HK-2 (cell line): Measurements from ENCODE around the gene FER.
"Not testable (repeated sequence)": the region's sequence is repeated elsewhere in the genome, so short reads cannot be mapped to it uniquely, and the experiment has no call there.

Source experiments
- DNase-seq: peaks from one replicate; pipeline ENCODE4 v3.0.0-alpha.2; 2018; ENCODE audit not compliant: unreplicated experiment

FER gene

GRCh38 chr5:109121225-109121624 is 373.5 kb downstream of the FER start:
- no peak for DNase-seq

- no peak for DNase-seq
Observed at GRCh38 chr5:109125755-109126429, 378.2 kb downstream of the FER start.

DNA sequence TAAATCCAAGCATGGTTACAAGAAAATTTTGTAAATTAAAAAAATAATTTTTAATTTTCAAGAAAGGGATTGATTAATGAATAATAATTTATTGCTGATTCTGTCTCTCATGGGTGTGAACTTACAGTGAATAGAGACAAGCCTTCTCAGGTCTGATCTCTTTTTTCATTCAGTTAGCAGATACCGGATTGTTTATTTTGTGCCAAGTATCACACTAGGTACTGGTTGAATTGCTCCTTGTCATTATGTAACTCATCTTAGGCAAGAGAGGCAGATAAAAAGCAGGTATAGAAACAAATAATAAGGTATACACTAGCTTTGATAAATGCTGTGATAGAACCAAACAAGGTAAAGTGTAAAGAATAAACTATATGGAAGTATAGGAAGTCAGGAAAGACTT is 378.8 kb downstream of the FER start:
- no peak for DNase-seq

DNA sequence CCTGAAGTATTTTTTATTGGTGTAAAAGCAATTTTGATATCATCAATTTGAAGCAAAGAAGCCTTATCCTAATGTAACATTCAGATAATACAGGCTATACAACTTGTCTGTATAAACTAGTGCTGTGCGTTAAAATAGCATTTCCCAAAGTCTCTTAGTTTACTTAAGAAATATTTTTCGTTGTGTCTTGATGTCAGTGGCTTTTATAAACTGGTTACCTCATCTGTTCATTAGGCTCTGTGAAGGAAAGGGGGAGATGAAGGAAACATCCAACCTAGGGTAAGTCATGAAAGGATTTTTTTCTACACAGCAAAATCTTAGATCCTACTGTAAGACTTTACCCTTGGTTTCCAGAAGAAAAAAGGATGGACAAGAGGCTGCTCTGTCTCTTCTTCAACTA is 389.2 kb downstream of the FER start:
- DNase-seq = no peak

GRCh38 chr5:109141222-109142200 is 393.8 kb downstream of the FER start:
- no peak for DNase-seq

DNA sequence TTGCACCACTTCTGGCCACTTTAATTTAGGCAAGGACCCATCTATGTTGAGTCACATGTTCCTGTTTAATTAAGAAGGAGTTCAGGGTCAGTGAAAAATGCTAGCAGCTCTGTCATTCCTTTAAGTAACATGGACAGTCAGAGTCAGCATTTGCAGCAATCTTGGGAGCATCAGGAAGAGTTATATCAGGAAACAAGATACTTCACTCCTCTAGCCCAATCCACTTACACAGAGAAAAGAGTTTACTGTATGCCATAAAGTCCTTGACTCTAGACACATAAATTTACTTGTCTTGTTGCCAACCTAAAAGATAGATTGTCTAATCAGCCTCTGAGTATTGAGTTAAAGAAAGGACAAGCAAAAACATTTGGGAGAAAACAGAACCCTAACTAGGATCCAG is 395.3 kb downstream of the FER start:
- no peak for DNase-seq

DNA sequence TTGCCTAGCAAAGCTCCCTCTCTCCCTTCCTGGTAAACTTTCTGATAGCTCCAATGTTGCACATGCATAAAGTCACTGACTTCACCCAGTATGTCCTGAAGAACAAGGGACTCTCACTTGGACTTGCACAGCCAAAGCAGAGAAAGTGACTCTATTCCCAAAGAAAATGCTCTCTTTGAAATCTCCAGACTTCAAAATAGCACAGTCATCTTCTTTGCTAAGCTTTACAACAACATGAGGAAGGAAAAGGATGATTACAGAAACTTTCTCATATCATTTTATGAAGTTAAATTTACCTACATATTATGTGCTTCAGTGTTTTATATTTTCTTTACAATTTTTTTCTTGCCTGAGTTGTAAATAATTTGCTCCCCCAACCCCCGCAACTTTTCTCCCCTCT is 397.4 kb downstream of the FER start:
- DNase-seq = no peak

GRCh38 chr5:109146591-109146990 is 398.9 kb downstream of the FER start:
- DNase-seq = no peak

DNA sequence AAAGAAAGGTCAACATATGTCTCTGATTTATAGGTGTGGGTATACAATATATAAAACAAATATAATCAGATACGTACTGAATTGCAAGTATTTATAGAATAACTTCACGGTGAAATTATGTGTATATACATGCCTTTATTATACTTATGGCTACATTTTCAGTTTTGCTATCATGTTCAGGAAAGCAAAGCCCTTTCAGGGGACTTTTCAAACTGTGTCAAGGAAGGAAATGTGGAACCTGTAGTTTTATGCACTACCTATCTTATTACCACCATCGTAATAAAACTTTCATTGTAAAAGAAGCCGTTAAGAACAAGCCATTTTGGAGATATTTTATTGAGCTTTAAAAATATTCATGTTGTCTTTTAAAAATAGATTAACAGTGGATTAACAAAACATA is 404.9 kb downstream of the FER start:
- DNase-seq = no peak

DNA sequence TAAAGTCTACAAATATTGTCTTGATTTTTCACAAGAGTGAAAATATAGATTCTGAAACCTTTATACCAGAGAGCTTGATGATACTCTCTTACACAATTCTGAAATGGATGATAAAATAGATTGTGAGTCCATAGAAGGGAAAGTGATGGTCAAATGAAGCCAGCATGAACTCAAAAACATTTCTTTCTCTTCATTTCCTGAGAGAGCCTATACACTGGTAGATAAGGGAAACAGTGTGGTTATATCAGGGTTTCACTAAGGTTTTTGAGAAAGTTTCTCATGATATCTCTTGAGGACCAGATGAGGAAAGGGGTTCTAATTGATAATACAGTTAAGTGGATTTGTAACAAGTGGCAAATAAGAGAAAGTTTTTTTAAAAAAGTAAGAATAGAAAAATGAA is 407.9 kb downstream of the FER start:
- no peak for DNase-seq

DNA sequence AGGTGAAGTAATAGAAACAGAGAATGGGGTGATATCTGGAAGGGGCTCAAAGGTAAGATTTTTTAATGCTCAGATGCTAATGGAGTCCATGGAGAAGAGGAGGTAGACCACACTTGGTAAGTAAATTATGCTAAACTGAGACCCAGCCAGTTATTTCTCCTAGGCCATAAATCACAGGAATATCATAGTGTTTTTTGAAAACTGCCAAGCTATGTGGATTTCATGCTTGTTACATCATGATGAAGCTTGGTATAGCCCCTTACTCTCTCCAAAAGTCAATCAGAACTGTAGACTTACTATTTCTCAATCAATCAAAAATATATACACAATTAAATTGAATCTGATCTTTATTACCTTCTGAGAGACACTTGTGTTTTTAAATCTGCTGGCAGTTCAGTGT is 409.2 kb downstream of the FER start:
- DNase-seq = no peak

- DNase-seq = no peak
Observed at GRCh38 chr5:109160468-109160867, 412.8 kb downstream of the FER start.

- no peak for DNase-seq
Observed at GRCh38 chr5:109161914-109162683, 414.4 kb downstream of the FER start.

- no peak for DNase-seq
Observed at GRCh38 chr5:109163336-109163735, 415.6 kb downstream of the FER start.

- DNase-seq = no peak
Observed at GRCh38 chr5:109164001-109164400, 416.3 kb downstream of the FER start.

DNA sequence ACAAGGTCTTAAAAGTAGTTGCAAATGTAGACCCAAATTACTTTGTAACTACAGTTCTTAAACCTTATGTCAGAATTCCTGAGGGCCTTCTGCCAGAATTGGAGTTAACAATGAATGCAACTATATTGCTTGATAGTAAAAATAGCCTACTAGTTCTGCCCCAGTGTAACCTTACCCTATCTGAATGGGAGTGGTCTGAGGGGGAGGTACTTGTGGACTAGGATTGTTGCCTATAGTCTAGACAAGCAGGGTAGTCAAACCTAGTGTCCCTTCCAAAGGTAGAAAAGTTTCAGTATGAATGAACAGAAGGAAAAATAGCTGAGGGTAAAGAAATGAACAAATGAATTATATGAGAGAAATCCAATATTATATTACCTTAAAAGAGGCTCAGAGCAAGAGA is 419.9 kb downstream of the FER start:
- no peak for DNase-seq

DNA sequence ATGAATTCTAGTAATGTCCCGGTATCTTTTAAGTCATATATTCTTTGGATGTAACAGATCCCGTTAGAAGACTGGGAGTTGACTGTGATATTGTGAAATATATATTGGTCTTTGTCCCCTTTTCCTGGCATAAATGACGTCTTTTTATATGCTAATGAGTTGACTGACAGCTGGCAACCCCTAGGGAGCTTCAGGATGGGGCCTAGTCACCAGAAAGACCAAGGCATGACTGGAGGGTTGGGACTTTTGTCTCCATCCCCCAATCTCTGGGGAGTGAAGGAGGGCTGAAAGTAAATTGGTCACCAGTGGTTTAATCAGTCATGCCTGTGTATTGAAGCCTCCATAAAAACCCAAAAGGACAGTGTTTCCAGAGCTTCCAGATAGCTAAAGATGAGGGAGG is 420.5 kb downstream of the FER start:
- DNase-seq = no peak

- no peak for DNase-seq
Observed at GRCh38 chr5:109170629-109171350, 423.1 kb downstream of the FER start.

DNA sequence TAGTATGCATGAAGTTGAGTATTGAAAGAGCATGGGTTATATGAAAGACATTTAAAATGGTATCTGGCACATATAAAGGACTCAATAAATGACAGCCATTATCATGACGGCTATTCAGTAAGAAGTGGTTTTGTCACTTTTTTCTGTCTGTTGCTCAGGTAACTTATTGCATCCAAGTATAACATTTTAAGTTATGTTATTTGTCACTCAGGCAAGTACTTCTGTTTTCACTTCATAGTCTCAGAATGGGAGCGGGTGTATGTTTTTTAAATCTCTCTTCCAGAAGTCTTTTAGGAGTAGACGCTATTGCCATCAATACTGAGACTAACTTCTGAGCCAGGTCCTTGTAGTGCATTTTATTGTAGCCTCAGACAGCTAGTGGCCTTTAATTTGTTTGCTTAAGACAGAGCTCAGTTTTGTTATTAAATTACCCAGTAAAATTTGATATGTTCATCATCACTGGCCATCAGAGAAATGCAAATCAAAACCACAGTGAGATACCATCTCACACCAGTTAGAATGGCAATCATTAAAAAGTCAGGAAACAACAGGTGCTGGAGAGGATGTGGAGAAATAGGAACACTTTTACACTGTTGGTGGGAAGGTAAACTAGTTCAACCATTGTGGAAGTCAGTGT is 423.9 kb downstream of the FER start:
- not testable (repeated sequence) for DNase-seq

- DNase-seq = no peak
Observed at GRCh38 chr5:109173036-109173794, 425.5 kb downstream of the FER start.
